SH-SY5Y (cell line): ENCODE results near the gene NFKBIB.

Experiments used
- GATA2 ChIP-seq: IDR thresholded peaks from 2 replicates; pipeline ENCODE4 v1.6.1; 2011; ENCODE audit warnings: mild to moderate bottlenecking, low read depth, low read length
- GATA3 ChIP-seq: IDR thresholded peaks from 2 replicates; pipeline ENCODE4 v1.6.1; 2011; ENCODE audit warnings: low read depth, mild to moderate bottlenecking, low read length, moderate library complexity

DNA sequence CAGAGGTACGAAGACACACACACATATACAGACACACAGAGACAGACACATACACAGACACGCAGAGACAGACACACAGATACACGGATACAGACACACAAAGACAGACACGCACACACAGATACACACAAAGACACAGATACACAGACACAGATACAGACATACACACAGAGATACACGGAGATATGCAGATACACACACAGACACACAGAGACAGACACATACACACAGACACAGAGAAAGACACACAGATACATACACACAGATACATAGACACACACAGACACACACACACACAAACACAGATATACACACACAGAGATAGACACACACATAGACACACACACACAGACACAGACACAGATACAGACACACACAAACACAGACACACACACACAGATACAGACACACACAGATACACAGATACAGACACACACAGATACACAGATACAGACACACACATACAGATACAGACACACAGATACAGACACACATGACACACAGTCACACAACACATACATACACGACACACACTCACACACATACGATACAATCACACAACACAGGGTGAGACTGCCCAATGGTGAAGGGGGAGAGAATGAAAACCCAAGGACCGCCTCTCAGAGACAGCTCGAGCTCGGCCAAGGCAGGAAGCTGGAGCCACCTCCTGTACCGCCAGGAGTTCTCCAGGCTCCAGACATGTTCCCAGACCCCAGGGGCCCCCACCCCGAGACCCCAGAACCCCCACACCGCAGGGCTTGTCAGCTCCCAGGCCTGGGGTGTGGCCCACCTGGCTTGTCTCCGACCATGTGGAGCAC, 21.0 kb downstream of the NFKBIB start:
- TF ChIP-seq GATA3 (no peak), GATA2 (no peak)
